Ovary (tissue), 3 donors: ENCODE data around the gene BNC2.

Experiments
- CTCF ChIP-seq, 3 donors: fragments of 450-650 bp in 2 of 3; fragments of 200-600 bp in 1 of 3; IDR thresholded peaks; one replicate each; pipeline versions ENCODE4 v1.5.1 to v1.8.0; 2016 to 2022; ENCODE audit warnings: antibody characterized with exemption in 3 of 3, mild to moderate bottlenecking in 1 of 3
- EP300 ChIP-seq: sonication (generic); formaldehyde crosslinking; IDR thresholded peaks from one replicate; pipeline ENCODE4 v1.6.1; 2017; ENCODE audit warnings: antibody characterized with exemption
- POLR2A ChIP-seq: fragments of 450-650 bp; IDR thresholded peaks from one replicate; pipeline ENCODE4 v1.6.1; 2017; ENCODE audit warnings: antibody characterized with exemption, mild to moderate bottlenecking, moderate library complexity
- donor health status: DM: no; HTN: no; CAD: no.

DNA sequence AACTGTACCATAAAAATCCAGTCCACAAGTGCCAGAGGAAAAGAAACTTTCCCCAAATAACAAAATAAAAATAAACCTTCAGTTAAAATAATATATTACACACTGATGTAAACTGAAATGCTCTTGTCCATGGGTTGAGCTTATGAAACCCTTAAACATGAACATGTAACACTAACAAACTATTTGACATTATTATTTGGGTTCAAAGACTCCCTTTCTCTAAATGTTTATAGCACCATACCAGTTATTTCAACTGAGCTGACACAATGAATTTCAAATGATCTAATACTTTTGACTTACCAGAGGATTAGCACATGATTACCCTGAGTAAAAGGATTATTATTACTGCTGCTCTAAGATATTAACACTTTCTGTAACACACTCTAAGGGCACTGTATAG, 251.1 kb downstream of the BNC2 start:
- TF ChIP-seq CTCF (IDR thresholded peaks at IDR 0.05) (no peak), POLR2A (no peak), EP300 (no peak)
